ENCODE data around the gene ADAP1. TPM values are rescaled to one million over a fixed set of nuclear protein-coding genes. Genes with fewer than 3 reads are reported as not detected.

The ADAP1 gene
- total and polyA plus RNA-seq, 3 experiments from 2014 or later, result 37.7 to 77.3 (median 67.7) TPM

GRCh38 chr7:920351-921070 lies 34.0 kb downstream of the ADAP1 start:
- H3K4me1 ChIP-seq (ENCODE audit: insufficient read depth, low read length), result peaks cover 32% of the 10 kb centered on the region
- Mint-ChIP-seq H3K4me1 (peaks cover 25 to 58% (median 30%) of the 10 kb centered on the region in 3 donors), H3K9me3 (no peaks in the 10 kb centered on the region), H3K27ac (peak overlapping the region; percentile 55 to 98 (median 84)), H3K27me3 (no peaks in the 10 kb centered on the region), H3K36me3 (peaks cover 0 to 1% (median 0%) of the 10 kb centered on the region in 3 donors), H3K4me3 (peak overlapping the region in 6 of 7 donors; percentile 34 to 74 (median 64))
- no peaks in the 10 kb centered on the region for H3K36me3 ChIP-seq (ENCODE audit: insufficient read depth, low read length)
- no peak overlapping the region for H3K4me3 ChIP-seq (ENCODE audit: low read length)
- ChIA-PET CTCF (interaction anchor here (1.4 to 2.1 kb wide), 2 partner anchors 8 to 12 kb away, joined by 4 to 6 read pairs; no protein-coding TSS in a partner anchor), POLR2A (no interaction called here)
- no peak overlapping the region for H3K27ac ChIP-seq (ENCODE audit: low read depth, low read length)
- DNase-seq, result peak in 3 of 5 donors; percentile 1 to 48 (median 4)
- H3K27me3 ChIP-seq (ENCODE audit: insufficient read depth, low read length, poor library complexity, severe bottlenecking), result no peaks in the 10 kb centered on the region
- H3K9me3 ChIP-seq (ENCODE audit: low read length), result no peaks in the 10 kb centered on the region

GRCh38 chr7:919924-920341 lies 34.5 kb downstream of the ADAP1 start:
- Mint-ChIP-seq H3K36me3 (peaks cover 0 to 1% (median 0%) of the 10 kb centered on the region in 3 donors), H3K9me3 (no peaks in the 10 kb centered on the region), H3K27me3 (no peaks in the 10 kb centered on the region), H3K4me3 (no peak overlapping the region), H3K4me1 (peaks cover 24 to 56% (median 29%) of the 10 kb centered on the region in 3 donors), H3K27ac (peak overlapping the region in 2 of 8 donors; percentile 41 to 82)
- Histone ChIP-seq H3K4me1 (ENCODE audit: insufficient read depth, low read length) (peaks cover 32% of the 10 kb centered on the region), H3K27me3 (ENCODE audit: insufficient read depth, low read length, poor library complexity, severe bottlenecking) (no peaks in the 10 kb centered on the region), H3K27ac (ENCODE audit: low read depth, low read length) (no peak overlapping the region), H3K9me3 (ENCODE audit: low read length) (no peaks in the 10 kb centered on the region), H3K36me3 (ENCODE audit: insufficient read depth, low read length) (no peaks in the 10 kb centered on the region), H3K4me3 (ENCODE audit: low read length) (no peak overlapping the region)
- peak in 3 of 5 donors; percentile 0 to 47 (median 0) for DNase-seq
- CTCF ChIA-PET, result no interaction called here
- POLR2A ChIA-PET, result no interaction called here

- DNase-seq, result peak in 3 of 5 donors; percentile 0 to 42 (median 0)
- CTCF ChIA-PET, result no interaction called here
- H3K27ac Mint-ChIP-seq, result peak overlapping the region in 2 of 8 donors; percentile 41 to 76
Measured at GRCh38 chr7:919114-919442, 35.4 kb downstream of the ADAP1 start.

GRCh38 chr7:918441-919113 lies 35.9 kb downstream of the ADAP1 start:
- H3K27me3 Mint-ChIP-seq, result no peaks in the 10 kb centered on the region
- H3K9me3 ChIP-seq (ENCODE audit: low read length), result no peaks in the 10 kb centered on the region
- ChIA-PET POLR2A (no interaction called here), CTCF (no interaction called here)
- peak in 1 of 5 donors; percentile 34 for DNase-seq
- no peak overlapping the region for H3K4me3 Mint-ChIP-seq
- no peak overlapping the region for H3K27ac ChIP-seq (ENCODE audit: low read depth, low read length)
- H3K4me3 ChIP-seq (ENCODE audit: low read length), result no peak overlapping the region
- peaks cover 21% of the 10 kb centered on the region for H3K4me1 ChIP-seq (ENCODE audit: insufficient read depth, low read length)
- peaks cover 0 to 1% (median 0%) of the 10 kb centered on the region in 3 donors for H3K36me3 Mint-ChIP-seq
- peak overlapping the region in 3 of 8 donors; percentile 54 to 82 (median 73) for H3K27ac Mint-ChIP-seq
- H3K27me3 ChIP-seq (ENCODE audit: insufficient read depth, low read length, poor library complexity, severe bottlenecking), result no peaks in the 10 kb centered on the region
- peaks cover 24 to 49% (median 25%) of the 10 kb centered on the region in 3 donors for H3K4me1 Mint-ChIP-seq
- no peaks in the 10 kb centered on the region for H3K36me3 ChIP-seq (ENCODE audit: insufficient read depth, low read length)
- no peaks in the 10 kb centered on the region for H3K9me3 Mint-ChIP-seq

More at GRCh38 chr7:919114-919442, 35.4 kb downstream of the ADAP1 start:
- Mint-ChIP-seq H3K4me1 (peaks cover 24 to 49% (median 25%) of the 10 kb centered on the region in 3 donors), H3K4me3 (peak overlapping the region in 1 of 7 donors; percentile 74), H3K36me3 (peaks cover 0 to 1% (median 0%) of the 10 kb centered on the region in 3 donors), H3K9me3 (no peaks in the 10 kb centered on the region), H3K27me3 (no peaks in the 10 kb centered on the region)
- Histone ChIP-seq H3K4me3 (ENCODE audit: low read length) (no peak overlapping the region), H3K9me3 (ENCODE audit: low read length) (no peaks in the 10 kb centered on the region), H3K27ac (ENCODE audit: low read depth, low read length) (no peak overlapping the region), H3K27me3 (ENCODE audit: insufficient read depth, low read length, poor library complexity, severe bottlenecking) (no peaks in the 10 kb centered on the region), H3K36me3 (ENCODE audit: insufficient read depth, low read length) (no peaks in the 10 kb centered on the region), H3K4me1 (ENCODE audit: insufficient read depth, low read length) (peaks cover 24% of the 10 kb centered on the region)
- POLR2A ChIA-PET, result no interaction called here

GRCh38 chr7:918118-918425 lies 36.4 kb downstream of the ADAP1 start:
- CTCF ChIA-PET, result no interaction called here
- peak overlapping the region in 5 of 8 donors; percentile 36 to 82 (median 66) for H3K27ac Mint-ChIP-seq
- H3K4me3 Mint-ChIP-seq, result no peak overlapping the region

GRCh38 chr7:917255-918117 lies 37.0 kb downstream of the ADAP1 start:
- ChIA-PET POLR2A (no interaction called here), CTCF (no interaction called here)
- Histone ChIP-seq H3K4me3 (ENCODE audit: low read length) (no peak overlapping the region), H3K27ac (ENCODE audit: low read depth, low read length) (no peak overlapping the region), H3K9me3 (ENCODE audit: low read length) (no peaks in the 10 kb centered on the region), H3K4me1 (ENCODE audit: insufficient read depth, low read length) (peaks cover 18% of the 10 kb centered on the region), H3K36me3 (ENCODE audit: insufficient read depth, low read length) (no peaks in the 10 kb centered on the region), H3K27me3 (ENCODE audit: insufficient read depth, low read length, poor library complexity, severe bottlenecking) (no peaks in the 10 kb centered on the region)
- Mint-ChIP-seq H3K9me3 (no peaks in the 10 kb centered on the region), H3K27ac (peak overlapping the region in 6 of 8 donors; percentile 36 to 82 (median 67)), H3K36me3 (peaks cover 0 to 1% (median 0%) of the 10 kb centered on the region in 3 donors), H3K4me3 (no peak overlapping the region), H3K27me3 (no peaks in the 10 kb centered on the region), H3K4me1 (peaks cover 24 to 38% (median 24%) of the 10 kb centered on the region in 3 donors)
- peak in 1 of 5 donors; percentile 10 for DNase-seq

More at GRCh38 chr7:918118-918425, 36.4 kb downstream of the ADAP1 start:
- DNase-seq, result peak in 1 of 5 donors; percentile 14
- no peaks in the 10 kb centered on the region for H3K36me3 ChIP-seq (ENCODE audit: insufficient read depth, low read length)
- no peaks in the 10 kb centered on the region for H3K27me3 Mint-ChIP-seq
- H3K36me3 Mint-ChIP-seq, result peaks cover 0 to 1% (median 0%) of the 10 kb centered on the region in 3 donors
- POLR2A ChIA-PET, result no interaction called here
- H3K4me1 ChIP-seq (ENCODE audit: insufficient read depth, low read length), result peaks cover 18% of the 10 kb centered on the region
- no peak overlapping the region for H3K27ac ChIP-seq (ENCODE audit: low read depth, low read length)
- H3K9me3 Mint-ChIP-seq, result no peaks in the 10 kb centered on the region
- peaks cover 23 to 44% (median 24%) of the 10 kb centered on the region in 3 donors for H3K4me1 Mint-ChIP-seq
- no peaks in the 10 kb centered on the region for H3K27me3 ChIP-seq (ENCODE audit: insufficient read depth, low read length, poor library complexity, severe bottlenecking)
- no peak overlapping the region for H3K4me3 ChIP-seq (ENCODE audit: low read length)
- H3K9me3 ChIP-seq (ENCODE audit: low read length), result no peaks in the 10 kb centered on the region

GRCh38 chr7:916291-916941 lies 38.1 kb downstream of the ADAP1 start:
- Mint-ChIP-seq H3K36me3 (peaks cover 0 to 1% (median 0%) of the 10 kb centered on the region in 3 donors), H3K27ac (peak overlapping the region in 5 of 8 donors; percentile 26 to 92 (median 51)), H3K4me1 (peaks cover 22 to 27% (median 23%) of the 10 kb centered on the region in 3 donors), H3K27me3 (no peaks in the 10 kb centered on the region), H3K9me3 (no peaks in the 10 kb centered on the region), H3K4me3 (no peak overlapping the region)
- Histone ChIP-seq H3K36me3 (ENCODE audit: insufficient read depth, low read length) (no peaks in the 10 kb centered on the region), H3K27me3 (ENCODE audit: insufficient read depth, low read length, poor library complexity, severe bottlenecking) (no peaks in the 10 kb centered on the region), H3K4me3 (ENCODE audit: low read length) (no peak overlapping the region), H3K9me3 (ENCODE audit: low read length) (no peaks in the 10 kb centered on the region), H3K27ac (ENCODE audit: low read depth, low read length) (no peak overlapping the region), H3K4me1 (ENCODE audit: insufficient read depth, low read length) (peaks cover 7% of the 10 kb centered on the region)
- POLR2A ChIA-PET, result no interaction called here
- CTCF ChIA-PET, result no interaction called here
- DNase-seq, result peak in 1 of 5 donors; percentile 47
